Prostate gland (tissue), 2 donors: ENCODE measurements around the gene FBXL16. TPM values are rescaled to one million over a fixed set of nuclear protein-coding genes. Genes with fewer than 3 reads are reported as not detected.

Source experiments
- DNase-seq: peaks from one replicate; pipeline ENCODE4 v3.0.0-alpha.2; 2019; ENCODE audit warnings: low spot score
- H3K27ac ChIP-seq, 2 donors: fragments of 200-600 bp; sonication (generic); 2 replicates each; pipeline ENCODE4 v1.5.1; 2017 to 2019
- H3K27me3 ChIP-seq: fragments of 200-600 bp; sonication (generic); replicated peaks from 2 replicates; pipeline ENCODE4 v1.5.1; 2019; ENCODE audit not compliant: insufficient read depth
- H3K36me3 ChIP-seq, 2 donors: fragments of 200-600 bp; sonication (generic); 1 replicate in 1 of 2; 2 replicates in 1 of 2; pipeline versions ENCODE4 v1.5.1 to v1.8.1; 2017 to 2019
- H3K4me1 ChIP-seq: fragments of 200-600 bp; sonication (generic); replicated peaks from 2 replicates; pipeline ENCODE4 v1.5.1; 2019
- H3K4me3 ChIP-seq, 2 donors: fragments of 200-600 bp; sonication (generic); 2 replicates each; pipeline ENCODE4 v1.5.1; 2017 to 2019
- H3K9me3 ChIP-seq: fragments of 200-600 bp; sonication (generic); 2 replicates; pipeline ENCODE4 v1.5.1; 2017
- CTCF ChIP-seq, 4 experiments: fragments of 200-600 bp in 2 of 4; fragments of 450-650 bp in 2 of 4; sonication (generic) in 2 of 4; IDR thresholded peaks; 1 replicate in 3 of 4; 2 replicates in 1 of 4; pipeline ENCODE4 v1.5.1; 2016 to 2019; ENCODE audit warnings: antibody characterized with exemption in 4 of 4, mild to moderate bottlenecking in 2 of 4, moderate library complexity in 2 of 4
- POLR2A ChIP-seq: fragments of 450-650 bp; IDR thresholded peaks from one replicate; pipeline ENCODE4 v1.6.1; 2016; ENCODE audit warnings: antibody characterized with exemption, mild to moderate bottlenecking
- POLR2AphosphoS5 ChIP-seq: sonication (generic); formaldehyde crosslinking; IDR thresholded peaks from one replicate; pipeline ENCODE4 v1.6.1; 2017; ENCODE audit warnings: antibody characterized with exemption
- WGBS: methylation state at CpG from one replicate; pipeline ENCODE4 v1.1.5; 2018; 5-methylcytosine and 5-hydroxymethylcytosine counted together
- intact Hi-C: fragments of 100-400 bp; cut with DNase I; formaldehyde crosslinking; loops from one replicate; pipeline ENCODE4 v1.14.2; 2022
- total RNA-seq, 2 donors: library from RNA; depleted of rRNA; stranded (reverse); fragments of >200 nt; gene quantifications; one replicate each; pipeline ENCODE4 v1.1.0, GENCODE V29; 2016

The FBXL16 gene
- total RNA-seq, 2 donors from 2014 or later, result 6.1 to 9.1 TPM

- intact Hi-C loops, result no loop called here
- Histone ChIP-seq H3K4me1 (peaks cover 4% of the 10 kb centered on the region), H3K27ac (no peak overlapping the region), H3K27me3 (peaks cover 26% of the 10 kb centered on the region), H3K36me3 (no peaks in the 10 kb centered on the region), H3K9me3 (no peaks in the 10 kb centered on the region), H3K4me3 (no peak overlapping the region)
- no peak for TF ChIP-seq POLR2AphosphoS5
- TF ChIP-seq POLR2A, result no peak
- no peak for TF ChIP-seq CTCF (IDR thresholded peaks at IDR 0.05)
- no peak for DNase-seq
- 83% methylated on average over 16 of the region's 19 CpGs for WGBS
Measured at GRCh38 chr16:698911-699671, 6.5 kb downstream of the FBXL16 start.

GRCh38 chr16:695355-696089 lies 10.1 kb downstream of the FBXL16 start:
- Histone ChIP-seq H3K4me3 (no peak overlapping the region), H3K27ac (no peak overlapping the region), H3K4me1 (peaks cover 7% of the 10 kb centered on the region), H3K36me3 (no peaks in the 10 kb centered on the region), H3K9me3 (no peaks in the 10 kb centered on the region), H3K27me3 (peaks cover 23% of the 10 kb centered on the region)
- intact Hi-C loops, result no loop called here
- TF ChIP-seq POLR2AphosphoS5 (no peak), CTCF (IDR thresholded peaks at IDR 0.05) (peak in 1 of 4 experiments; percentile 2), POLR2A (no peak)
- no peak for DNase-seq
- 4% methylated on average over 58 of the region's 71 CpGs for WGBS

- H3K27me3 ChIP-seq, result peaks cover 23% of the 10 kb centered on the region
- no peak overlapping the region for H3K27ac ChIP-seq
- DNase-seq, result no peak
- under 1% methylated on average over 31 of the region's 37 CpGs for WGBS
- no peaks in the 10 kb centered on the region for H3K36me3 ChIP-seq
- peak overlapping the region; percentile 8 to 17 for H3K4me3 ChIP-seq
- H3K9me3 ChIP-seq, result no peaks in the 10 kb centered on the region
- intact Hi-C loops, result no loop called here
- TF ChIP-seq POLR2AphosphoS5, result no peak
- no peak for TF ChIP-seq CTCF (IDR thresholded peaks at IDR 0.05)
- no peak for TF ChIP-seq POLR2A
- H3K4me1 ChIP-seq, result peaks cover 7% of the 10 kb centered on the region
Measured at GRCh38 chr16:694863-695354, 10.7 kb downstream of the FBXL16 start.

GRCh38 chr16:694187-694862 lies 11.3 kb downstream of the FBXL16 start:
- peaks cover 23% of the 10 kb centered on the region for H3K27me3 ChIP-seq
- 4% methylated on average over 42 of the region's 64 CpGs for WGBS
- H3K4me1 ChIP-seq, result peaks cover 11% of the 10 kb centered on the region
- peak overlapping the region; percentile 8 to 17 for H3K4me3 ChIP-seq
- no peak for DNase-seq
- TF ChIP-seq POLR2A (no peak), POLR2AphosphoS5 (no peak), CTCF (IDR thresholded peaks at IDR 0.05) (no peak)
- intact Hi-C loops, result no loop called here
- no peaks in the 10 kb centered on the region for H3K9me3 ChIP-seq
- H3K36me3 ChIP-seq, result no peaks in the 10 kb centered on the region
- no peak overlapping the region for H3K27ac ChIP-seq
